HG03135 (cell line): Measurements from ENCODE around the gene ALDOC.
"Not testable (repeated sequence)": the region's sequence is repeated elsewhere in the genome, so short reads cannot be mapped to it uniquely, and the experiment has no call there.

ENCODE experiments used
- ATAC-seq: cut with Tn5 transposase; IDR thresholded peaks from one replicate; pipeline ENCODE4 v1.9.1; 2021; ENCODE audit warnings: mild to moderate bottlenecking, moderate library complexity; ENCODE audit not compliant: unreplicated experiment

The ALDOC gene

GRCh38 chr17:28584434-28584833 is 7.7 kb upstream of the ALDOC start:
- no peak for ATAC-seq

- no peak for ATAC-seq
Measured at GRCh38 chr17:28582513-28582912, 5.8 kb upstream of the ALDOC start.

- no peak for ATAC-seq
Measured at GRCh38 chr17:28580959-28581358, 4.3 kb upstream of the ALDOC start.

GRCh38 chr17:28579526-28579925 is 2.8 kb upstream of the ALDOC start:
- no peak for ATAC-seq

GRCh38 chr17:28578246-28579195 is 1.8 kb upstream of the ALDOC start:
- no peak for ATAC-seq

GRCh38 chr17:28577466-28577824 is 750 bp upstream of the ALDOC start:
- ATAC-seq: no peak

- not testable (repeated sequence) for ATAC-seq
Measured at GRCh38 chr17:28576016-28576415, 679 bp downstream of the ALDOC start.

- ATAC-seq: no peak
Measured at GRCh38 chr17:28575126-28575795, 1.4 kb downstream of the ALDOC start.

GRCh38 chr17:28574526-28574925 is 2.2 kb downstream of the ALDOC start:
- ATAC-seq: no peak

GRCh38 chr17:28573966-28574480 is 2.7 kb downstream of the ALDOC start:
- no peak for ATAC-seq

- ATAC-seq: no peak
Measured at GRCh38 chr17:28573521-28573920, 3.2 kb downstream of the ALDOC start.

- ATAC-seq: no peak
Measured at GRCh38 chr17:28573040-28573380, 3.7 kb downstream of the ALDOC start.

- no peak for ATAC-seq
Measured at GRCh38 chr17:28572259-28573039, 4.2 kb downstream of the ALDOC start.

- peak; percentile 79 for ATAC-seq
Measured at GRCh38 chr17:28571361-28572122, 5.2 kb downstream of the ALDOC start, which contains the start of gene PIGS. Gene PIGS (minus strand): TSS chr17:28571524. CDS start chr17:28571496, 28 bp downstream.

GRCh38 chr17:28570716-28571360 is 5.9 kb downstream of the ALDOC start:
- peak; percentile 21 for ATAC-seq

- ATAC-seq: no peak
Measured at GRCh38 chr17:28569446-28569845, 7.2 kb downstream of the ALDOC start.

- no peak for ATAC-seq
Measured at GRCh38 chr17:28567604-28568003, 9.1 kb downstream of the ALDOC start.

- ATAC-seq: no peak
Measured at GRCh38 chr17:28563475-28563874, 13.2 kb downstream of the ALDOC start.

- ATAC-seq: no peak
Measured at GRCh38 chr17:28555022-28555421, 21.7 kb downstream of the ALDOC start.

- no peak for ATAC-seq
Measured at GRCh38 chr17:28554565-28554964, 22.1 kb downstream of the ALDOC start.
